HepG2 (cell line): ENCODE data around the gene NDUFB10. TPM values are rescaled to one million over a fixed set of nuclear protein-coding genes. Genes with fewer than 3 reads are reported as not detected.
A peak's percentile ranks its signal among the peaks of the same experiment; 100 is the strongest.

ENCODE experiments used
- ADNP ChIP-seq: sonication (generic); formaldehyde crosslinking; IDR thresholded peaks from 2 replicates; pipeline ENCODE4 v1.4.0; 2020; ENCODE audit warnings: missing genetic modification reagents
- BRCA1 ChIP-seq: sonication (generic); formaldehyde crosslinking; IDR thresholded peaks from 2 replicates; pipeline ENCODE4 v1.4.0; 2020; ENCODE audit warnings: missing genetic modification reagents
- CREB1 ChIP-seq, 2 experiments: fragments of 450-650 bp in 1 of 2; IDR thresholded peaks; 2 replicates each; pipeline ENCODE4 v1.6.1; 2016 to 2017; ENCODE audit warnings: control low read depth in 1 of 2, mild to moderate bottlenecking in 1 of 2, missing compliant biosample characterization in 1 of 2, missing genetic modification characterization in 1 of 2
- FLYWCH1 ChIP-seq: sonication (generic); formaldehyde crosslinking; IDR thresholded peaks from 2 replicates; pipeline ENCODE4 v1.8.1; 2023; ENCODE audit warnings: mild to moderate bottlenecking, missing genetic modification reagents
- HCFC1 ChIP-seq: fragments of 150-350 bp; IDR thresholded peaks from 2 replicates; pipeline ENCODE4 v1.6.1; 2014; ENCODE audit warnings: low read depth, low read length
- HOXA3 ChIP-seq: sonication (generic); formaldehyde crosslinking; IDR thresholded peaks from 2 replicates; pipeline ENCODE4 v1.5.0; 2020; ENCODE audit warnings: missing genetic modification reagents
- IRX3 ChIP-seq: sonication (generic); formaldehyde crosslinking; IDR thresholded peaks from 2 replicates; pipeline ENCODE4 v1.8.1; 2023; ENCODE audit warnings: mild to moderate bottlenecking, low read depth, missing genetic modification reagents, borderline replicate concordance
- MEIS2 ChIP-seq: sonication (generic); formaldehyde crosslinking; IDR thresholded peaks from 2 replicates; pipeline ENCODE4 v1.9.0; 2021; ENCODE audit warnings: mild to moderate bottlenecking, missing genetic modification reagents
- PAF1 ChIP-seq: IDR thresholded peaks from 2 replicates; pipeline ENCODE4 v1.6.1; 2016; ENCODE audit warnings: missing genetic modification reagents, missing compliant biosample characterization
- ZKSCAN8 ChIP-seq: IDR thresholded peaks from 2 replicates; pipeline ENCODE4 v1.6.1; 2016; ENCODE audit warnings: borderline replicate concordance, missing genetic modification reagents, missing compliant biosample characterization
- ZNF138 ChIP-seq: sonication (generic); formaldehyde crosslinking; IDR thresholded peaks from 2 replicates; pipeline ENCODE4 v1.5.0; 2020; ENCODE audit warnings: mild to moderate bottlenecking, low read depth, missing genetic modification reagents
- ZNF253 ChIP-seq: sonication (generic); formaldehyde crosslinking; IDR thresholded peaks from 2 replicates; pipeline ENCODE4 v1.8.0; 2022; ENCODE audit warnings: mild to moderate bottlenecking, missing genetic modification reagents, borderline replicate concordance
- ZNF260 ChIP-seq: sonication (generic); formaldehyde crosslinking; IDR thresholded peaks from 2 replicates; pipeline ENCODE4 v1.4.0; 2020; ENCODE audit warnings: missing genetic modification reagents, low read depth, mild to moderate bottlenecking, borderline replicate concordance
- ZNF326 ChIP-seq: sonication (generic); formaldehyde crosslinking; IDR thresholded peaks from 2 replicates; pipeline ENCODE4 v1.4.0; 2020; ENCODE audit warnings: missing genetic modification reagents, borderline replicate concordance
- ZNF605 ChIP-seq: sonication (generic); formaldehyde crosslinking; IDR thresholded peaks from 2 replicates; pipeline ENCODE4 v1.8.0; 2022; ENCODE audit warnings: mild to moderate bottlenecking, missing genetic modification reagents
- ZNF619 ChIP-seq: sonication (generic); formaldehyde crosslinking; IDR thresholded peaks from 2 replicates; pipeline ENCODE4 v1.4.0; 2020; ENCODE audit warnings: mild to moderate bottlenecking, missing genetic modification reagents
- ZNF672 ChIP-seq: sonication (generic); formaldehyde crosslinking; IDR thresholded peaks from 2 replicates; pipeline ENCODE4 v1.8.1; 2022; ENCODE audit warnings: missing genetic modification reagents
- ZNF780A ChIP-seq: sonication (generic); formaldehyde crosslinking; IDR thresholded peaks from 2 replicates; pipeline ENCODE4 v1.8.0; 2022; ENCODE audit warnings: mild to moderate bottlenecking, missing genetic modification reagents, moderate library complexity
- ZNF879 ChIP-seq: sonication (generic); formaldehyde crosslinking; IDR thresholded peaks from 2 replicates; pipeline ENCODE4 v1.8.1; 2023; ENCODE audit warnings: missing genetic modification reagents
- ZNF883 ChIP-seq: sonication (generic); formaldehyde crosslinking; IDR thresholded peaks from 2 replicates; pipeline ENCODE4 v1.5.1; 2020; ENCODE audit warnings: mild to moderate bottlenecking, missing genetic modification reagents; ENCODE audit errors: not compliant biosample characterization
- ZNF891 ChIP-seq: sonication (generic); formaldehyde crosslinking; IDR thresholded peaks from 2 replicates; pipeline ENCODE4 v1.5.0; 2020; ENCODE audit warnings: mild to moderate bottlenecking, missing genetic modification reagents
- ZSCAN25 ChIP-seq: sonication (generic); formaldehyde crosslinking; IDR thresholded peaks from 2 replicates; pipeline ENCODE4 v1.8.0; 2022; ENCODE audit warnings: mild to moderate bottlenecking, missing genetic modification reagents
- ZSCAN29 ChIP-seq: sonication (generic); formaldehyde crosslinking; conservative IDR thresholded peaks from 2 replicates; pipeline ENCODE4 v1.4.0; 2020; ENCODE audit warnings: mild to moderate bottlenecking, missing genetic modification reagents
- polyA plus RNA-seq, 8 experiments: library from polyadenylated mRNA; depleted of rRNA in 3 of 8; stranded (reverse) in 7 of 8; unstranded in 1 of 8; fragments of >200 nt; fragmentation: Illumina TruSeq in 4 of 8; extraction: Trizol in 4 of 8; gene quantifications; 2 replicates each; pipeline versions ENCODE4 v1.2.1 to v1.2.3, GENCODE V29; 2011 to 2016; ENCODE audit warnings: low read depth in 4 of 8, missing spikeins in 1 of 8, mixed read lengths in 1 of 8; ENCODE audit not compliant: insufficient read depth in 1 of 8
- total RNA-seq, 5 experiments: library from RNA; depleted of rRNA; stranded (reverse); fragments of >200 nt; fragmentation: Illumina TruSeq; extraction: Trizol; gene quantifications; 2 replicates each; pipeline ENCODE4 v1.2.3, GENCODE V29; 2016; ENCODE audit warnings: low read depth in 1 of 5
- TF ChIP-seq, protein P1 (sequence below): sonication (generic); formaldehyde crosslinking; IDR thresholded peaks from 2 replicates; pipeline ENCODE4 v1.5.0; 2020; ENCODE audit warnings: mild to moderate bottlenecking, missing genetic modification reagents, moderate library complexity
- TF ChIP-seq, protein P2 (sequence below): sonication (generic); formaldehyde crosslinking; IDR thresholded peaks from 2 replicates; pipeline ENCODE4 v1.4.0; 2020; ENCODE audit warnings: missing genetic modification reagents, mild to moderate bottlenecking, borderline replicate concordance

The NDUFB10 gene
- total and polyA plus RNA-seq, 2 of the 13 experiments (the other 11 are each of a cell fraction or from before 2014, with no cell fraction given): 68.6 to 157 TPM

DNA sequence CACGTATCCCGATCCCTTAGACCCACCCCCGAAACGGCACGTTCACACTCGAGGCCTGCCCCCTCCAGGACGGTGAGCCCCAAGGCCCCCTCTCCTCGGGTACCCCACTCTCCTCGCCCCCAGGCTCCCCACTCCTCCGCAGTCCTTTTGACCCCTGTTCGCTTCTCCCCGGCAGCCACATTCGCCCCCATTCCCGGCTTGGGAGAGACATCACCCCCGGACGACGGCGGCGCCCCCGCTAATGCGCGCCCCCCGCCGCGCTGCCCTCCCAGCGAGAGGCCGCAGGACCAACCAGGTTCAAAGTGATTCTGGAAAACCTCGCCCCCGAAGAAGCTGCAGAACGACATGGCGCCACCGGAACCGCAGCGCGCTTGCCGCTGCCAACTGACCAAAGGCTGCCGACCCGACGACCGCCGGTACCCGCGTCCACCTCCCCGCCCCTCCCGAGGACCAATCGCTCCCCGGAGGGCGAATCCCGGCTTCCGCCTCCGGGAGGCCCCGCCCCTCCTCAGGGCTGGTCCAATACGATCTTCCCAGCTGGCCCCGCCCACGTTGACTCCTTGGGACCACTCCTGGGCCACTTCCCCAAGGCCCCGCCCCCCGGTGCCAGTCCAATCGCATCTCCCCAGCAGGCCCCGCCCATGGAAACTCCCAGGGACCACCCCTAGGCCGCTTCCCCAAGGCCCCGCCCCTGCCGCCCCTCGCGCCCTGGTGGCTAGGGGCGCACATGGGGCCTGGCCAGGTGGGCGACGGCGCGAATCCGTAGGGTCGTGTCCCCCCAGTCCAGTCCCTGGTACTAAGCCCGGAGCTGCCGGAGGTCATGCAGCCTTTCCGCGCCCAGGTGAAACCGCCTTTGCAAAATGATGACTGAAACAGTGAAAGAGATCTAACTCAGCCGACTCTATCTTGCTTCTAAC is 16.3 kb upstream of the NDUFB10 start, which contains the start of gene MSRB1 (continued):
- TF ChIP-seq ZNF138 (CRISPR knock-in tag) (no peak), ZNF879 (CRISPR knock-in tag) (peak; percentile 86; the same call in 1 of the 2 replicates), ZSCAN29 (CRISPR knock-in tag) (0 out of 2 replicates have a peak, but pooled peaks have one; percentile 55), HCFC1 (no peak), PAF1 (CRISPR knock-in tag) (no peak), CREB1 (IDR thresholded peaks at IDR 0.05) (peak; percentile 35; the same call in 1 of the 2 replicates), CREB1 (CRISPR knock-in tag; IDR thresholded peaks at IDR 0.05) (no peak), BRCA1 (CRISPR knock-in tag) (no peak), HOXA3 (CRISPR knock-in tag) (peak; percentile 42; the same call in 1 of the 2 replicates), ZNF780A (CRISPR knock-in tag) (no peak), ZNF672 (CRISPR knock-in tag) (no peak), ZNF605 (0 out of 2 replicates have a peak, but pooled peaks have one; percentile 42), ZKSCAN8 (CRISPR knock-in tag) (no peak), ZSCAN25 (CRISPR knock-in tag) (no peak; the same call in 1 of the 2 replicates), ZNF883 (CRISPR knock-in tag) (no peak), ZNF891 (CRISPR knock-in tag) (peak; percentile 8; the same call in 1 of the 2 replicates), ZNF326 (CRISPR knock-in tag) (no peak), ZNF253 (CRISPR knock-in tag) (no peak), MEIS2 (CRISPR knock-in tag) (no peak), IRX3 (CRISPR knock-in tag) (no peak), FLYWCH1 (peak; percentile 26; the same call in 1 of the 2 replicates), ADNP (no peak), ZNF260 (CRISPR knock-in tag) (no peak), ZNF619 (no peak)
- TF ChIP-seq, protein P1, sequence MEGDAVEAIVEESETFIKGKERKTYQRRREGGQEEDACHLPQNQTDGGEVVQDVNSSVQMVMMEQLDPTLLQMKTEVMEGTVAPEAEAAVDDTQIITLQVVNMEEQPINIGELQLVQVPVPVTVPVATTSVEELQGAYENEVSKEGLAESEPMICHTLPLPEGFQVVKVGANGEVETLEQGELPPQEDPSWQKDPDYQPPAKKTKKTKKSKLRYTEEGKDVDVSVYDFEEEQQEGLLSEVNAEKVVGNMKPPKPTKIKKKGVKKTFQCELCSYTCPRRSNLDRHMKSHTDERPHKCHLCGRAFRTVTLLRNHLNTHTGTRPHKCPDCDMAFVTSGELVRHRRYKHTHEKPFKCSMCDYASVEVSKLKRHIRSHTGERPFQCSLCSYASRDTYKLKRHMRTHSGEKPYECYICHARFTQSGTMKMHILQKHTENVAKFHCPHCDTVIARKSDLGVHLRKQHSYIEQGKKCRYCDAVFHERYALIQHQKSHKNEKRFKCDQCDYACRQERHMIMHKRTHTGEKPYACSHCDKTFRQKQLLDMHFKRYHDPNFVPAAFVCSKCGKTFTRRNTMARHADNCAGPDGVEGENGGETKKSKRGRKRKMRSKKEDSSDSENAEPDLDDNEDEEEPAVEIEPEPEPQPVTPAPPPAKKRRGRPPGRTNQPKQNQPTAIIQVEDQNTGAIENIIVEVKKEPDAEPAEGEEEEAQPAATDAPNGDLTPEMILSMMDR (CRISPR knock-in tag): peak; percentile 19; the same call in 1 of the 2 replicates
- TF ChIP-seq, protein P2, sequence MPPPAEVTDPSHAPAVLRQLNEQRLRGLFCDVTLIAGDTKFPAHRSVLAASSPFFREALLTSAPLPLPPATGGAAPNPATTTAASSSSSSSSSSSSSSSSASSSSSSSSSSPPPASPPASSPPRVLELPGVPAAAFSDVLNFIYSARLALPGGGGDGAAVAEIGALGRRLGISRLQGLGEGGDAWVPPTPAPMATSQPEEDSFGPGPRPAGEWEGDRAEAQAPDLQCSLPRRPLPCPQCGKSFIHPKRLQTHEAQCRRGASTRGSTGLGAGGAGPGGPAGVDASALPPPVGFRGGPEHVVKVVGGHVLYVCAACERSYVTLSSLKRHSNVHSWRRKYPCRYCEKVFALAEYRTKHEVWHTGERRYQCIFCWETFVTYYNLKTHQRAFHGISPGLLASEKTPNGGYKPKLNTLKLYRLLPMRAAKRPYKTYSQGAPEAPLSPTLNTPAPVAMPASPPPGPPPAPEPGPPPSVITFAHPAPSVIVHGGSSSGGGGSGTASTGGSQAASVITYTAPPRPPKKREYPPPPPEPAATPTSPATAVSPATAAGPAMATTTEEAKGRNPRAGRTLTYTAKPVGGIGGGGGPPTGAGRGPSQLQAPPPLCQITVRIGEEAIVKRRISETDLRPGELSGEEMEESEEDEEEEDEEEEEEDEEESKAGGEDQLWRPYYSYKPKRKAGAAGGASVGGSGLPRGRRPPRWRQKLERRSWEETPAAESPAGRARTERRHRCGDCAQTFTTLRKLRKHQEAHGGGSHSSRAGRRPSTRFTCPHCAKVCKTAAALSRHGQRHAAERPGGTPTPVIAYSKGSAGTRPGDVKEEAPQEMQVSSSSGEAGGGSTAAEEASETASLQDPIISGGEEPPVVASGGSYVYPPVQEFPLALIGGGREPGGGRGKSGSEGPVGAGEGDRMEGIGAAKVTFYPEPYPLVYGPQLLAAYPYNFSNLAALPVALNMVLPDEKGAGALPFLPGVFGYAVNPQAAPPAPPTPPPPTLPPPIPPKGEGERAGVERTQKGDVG: no peak
